HEK293 (cell line): Measurements from ENCODE around the gene XYLT2.

Experiments
- CTCF ChIA-PET: fragments of 350-600 bp; formaldehyde crosslinking; extraction: SDS; loops from one replicate; lab custom pipeline; 2021; ENCODE audit warnings: antibody characterized with exemption; lab: Yijun Ruan, JAX
- POLR2A ChIA-PET: fragments of 300-600 bp; formaldehyde crosslinking; extraction: SDS; loops from one replicate; lab custom pipeline; 2020; ENCODE audit warnings: antibody characterized with exemption, inconsistent platforms; lab: Yijun Ruan, JAX
- H3K27ac ChIP-seq: fragments of 200-500 bp; sonication (Bioruptor generic); 2 replicates; pipeline ENCODE4 v1.5.1; 2014; ENCODE audit warnings: low read depth, low read length, control low read depth, inconsistent platforms; ENCODE audit errors: extremely low read depth
- H3K36me3 ChIP-seq, 2 experiments: fragments of 200-500 bp in 1 of 2; sonication (Bioruptor generic) in 1 of 2; 1 replicate in 1 of 2; 2 replicates in 1 of 2; pipeline ENCODE4 v1.5.1; 2014 to 2017; ENCODE audit warnings: inconsistent platforms in 2 of 2, low read length in 2 of 2; ENCODE audit not compliant: control insufficient read depth in 2 of 2, insufficient read depth in 1 of 2
- H3K4me1 ChIP-seq: fragments of 200-500 bp; sonication (Bioruptor generic); 2 replicates; pipeline ENCODE4 v1.5.1; 2014; ENCODE audit warnings: mild to moderate bottlenecking, low read length, inconsistent platforms; ENCODE audit not compliant: control insufficient read depth, insufficient read depth
- H3K4me3 ChIP-seq: 2 replicates; pipeline ENCODE4 v1.5.1; 2011; ENCODE audit warnings: low read depth, mild to moderate bottlenecking, control low read depth, low read length, moderate library complexity
- H3K9me3 ChIP-seq: fragments of 200-500 bp; sonication (Bioruptor generic); 2 replicates; pipeline ENCODE4 v1.5.1; 2014; ENCODE audit warnings: low read depth, low read length, inconsistent platforms; ENCODE audit not compliant: control insufficient read depth, insufficient read depth
- EGR2 ChIP-seq: fragments of 450-650 bp; formaldehyde crosslinking; IDR thresholded peaks from 2 replicates; pipeline ENCODE4 v1.5.1; 2016; ENCODE audit warnings: low read depth, missing biosample characterization, missing genetic modification characterization
- HIC1 ChIP-seq: fragments of 450-650 bp; formaldehyde crosslinking; IDR thresholded peaks from 2 replicates; pipeline ENCODE4 v1.5.1; 2016; ENCODE audit warnings: missing biosample characterization, missing genetic modification characterization
- KLF17 ChIP-seq: fragments of 450-650 bp; formaldehyde crosslinking; IDR thresholded peaks from 2 replicates; pipeline ENCODE4 v1.5.1; 2016; ENCODE audit warnings: missing biosample characterization, missing genetic modification characterization
- KLF7 ChIP-seq: fragments of 450-650 bp; formaldehyde crosslinking; IDR thresholded peaks from 2 replicates; pipeline ENCODE4 v1.5.1; 2016; ENCODE audit warnings: missing biosample characterization, missing genetic modification characterization, borderline replicate concordance
- SETDB1 ChIP-seq: IDR thresholded peaks from one replicate; pipeline ENCODE4 v1.6.1; 2017; ENCODE audit warnings: mild to moderate bottlenecking, low read length, moderate library complexity, mixed read lengths; ENCODE audit not compliant: insufficient read length
- SP7 ChIP-seq: fragments of 450-650 bp; formaldehyde crosslinking; IDR thresholded peaks from 2 replicates; pipeline ENCODE4 v1.5.1; 2016; ENCODE audit warnings: missing biosample characterization, missing genetic modification characterization
- TCF7L2 ChIP-seq: IDR thresholded peaks from 2 replicates; pipeline ENCODE4 v1.6.1; 2011; ENCODE audit warnings: low read depth, mild to moderate bottlenecking, inconsistent platforms, low read length, moderate library complexity, borderline replicate concordance
- ZFHX2 ChIP-seq: fragments of 450-650 bp; formaldehyde crosslinking; conservative IDR thresholded peaks from 2 replicates; pipeline ENCODE4 v1.5.1; 2016; ENCODE audit warnings: missing biosample characterization, missing genetic modification characterization
- ZFP41 ChIP-seq: fragments of 450-650 bp; formaldehyde crosslinking; IDR thresholded peaks from 2 replicates; pipeline ENCODE4 v1.5.1; 2016; ENCODE audit warnings: missing biosample characterization, missing genetic modification characterization, borderline replicate concordance
- ZNF10 ChIP-seq: fragments of 450-650 bp; formaldehyde crosslinking; IDR thresholded peaks from 2 replicates; pipeline ENCODE4 v1.5.1; 2017; ENCODE audit warnings: missing biosample characterization, missing genetic modification characterization
- ZNF133 ChIP-seq: fragments of 450-650 bp; formaldehyde crosslinking; IDR thresholded peaks from 2 replicates; pipeline ENCODE4 v1.5.1; 2016; ENCODE audit warnings: missing biosample characterization, missing genetic modification characterization
- ZNF174 ChIP-seq: fragments of 450-650 bp; formaldehyde crosslinking; IDR thresholded peaks from 2 replicates; pipeline ENCODE4 v1.5.0; 2017; ENCODE audit warnings: missing biosample characterization, mild to moderate bottlenecking, missing genetic modification characterization
- ZNF2 ChIP-seq: fragments of 450-650 bp; formaldehyde crosslinking; IDR thresholded peaks from 2 replicates; pipeline ENCODE4 v1.5.1; 2016; ENCODE audit warnings: missing biosample characterization, missing genetic modification characterization
- ZNF211 ChIP-seq: fragments of 450-650 bp; formaldehyde crosslinking; IDR thresholded peaks from 2 replicates; pipeline ENCODE4 v1.5.1; 2016; ENCODE audit warnings: low read depth, missing biosample characterization, missing genetic modification characterization
- ZNF221 ChIP-seq: fragments of 450-650 bp; formaldehyde crosslinking; IDR thresholded peaks from 2 replicates; pipeline ENCODE4 v1.5.1; 2017; ENCODE audit warnings: missing biosample characterization, missing genetic modification characterization, borderline replicate concordance
- ZNF335 ChIP-seq: fragments of 450-650 bp; formaldehyde crosslinking; conservative IDR thresholded peaks from 2 replicates; pipeline ENCODE4 v1.5.1; 2016; ENCODE audit warnings: missing biosample characterization, missing genetic modification characterization
- ZNF37A ChIP-seq: fragments of 450-650 bp; IDR thresholded peaks from 2 replicates; pipeline ENCODE4 v1.5.1; 2018; ENCODE audit warnings: missing biosample characterization, missing genetic modification characterization
- ZNF433 ChIP-seq: fragments of 450-650 bp; formaldehyde crosslinking; IDR thresholded peaks from 2 replicates; pipeline ENCODE4 v1.5.1; 2016; ENCODE audit warnings: missing biosample characterization, missing genetic modification characterization, low read depth
- ZNF473 ChIP-seq: fragments of 450-650 bp; formaldehyde crosslinking; IDR thresholded peaks from 2 replicates; pipeline ENCODE4 v1.5.1; 2017; ENCODE audit warnings: missing biosample characterization, missing genetic modification characterization
- ZNF48 ChIP-seq: fragments of 450-650 bp; formaldehyde crosslinking; IDR thresholded peaks from 2 replicates; pipeline ENCODE4 v1.5.1; 2016; ENCODE audit warnings: missing biosample characterization, missing genetic modification characterization
- ZNF510 ChIP-seq: fragments of 450-650 bp; formaldehyde crosslinking; IDR thresholded peaks from 2 replicates; pipeline ENCODE4 v1.5.1; 2018; ENCODE audit warnings: mild to moderate bottlenecking, missing genetic modification characterization, missing biosample characterization; ENCODE audit not compliant: insufficient replicate concordance
- ZNF513 ChIP-seq: fragments of 450-650 bp; IDR thresholded peaks from 2 replicates; pipeline ENCODE4 v1.5.1; 2018; ENCODE audit warnings: missing biosample characterization, missing genetic modification characterization
- ZNF629 ChIP-seq: fragments of 450-650 bp; formaldehyde crosslinking; IDR thresholded peaks from 2 replicates; pipeline ENCODE4 v1.5.1; 2017; ENCODE audit warnings: missing biosample characterization, missing genetic modification characterization
- ZNF664 ChIP-seq: fragments of 450-650 bp; formaldehyde crosslinking; IDR thresholded peaks from 2 replicates; pipeline ENCODE4 v1.5.1; 2016; ENCODE audit warnings: missing biosample characterization, missing genetic modification characterization
- ZNF768 ChIP-seq: fragments of 450-650 bp; formaldehyde crosslinking; IDR thresholded peaks from 2 replicates; pipeline ENCODE4 v1.5.1; 2018; ENCODE audit warnings: missing biosample characterization, mild to moderate bottlenecking, missing genetic modification characterization
- ZNF776 ChIP-seq: fragments of 450-650 bp; formaldehyde crosslinking; IDR thresholded peaks from 2 replicates; pipeline ENCODE4 v1.5.0; 2017; ENCODE audit warnings: missing biosample characterization, missing genetic modification characterization, borderline replicate concordance
- TF ChIP-seq, protein P1 (sequence below): fragments of 450-650 bp; formaldehyde crosslinking; IDR thresholded peaks from 2 replicates; pipeline ENCODE4 v1.5.1; 2016; ENCODE audit warnings: missing biosample characterization, missing genetic modification characterization, borderline replicate concordance

Gene XYLT2

DNA sequence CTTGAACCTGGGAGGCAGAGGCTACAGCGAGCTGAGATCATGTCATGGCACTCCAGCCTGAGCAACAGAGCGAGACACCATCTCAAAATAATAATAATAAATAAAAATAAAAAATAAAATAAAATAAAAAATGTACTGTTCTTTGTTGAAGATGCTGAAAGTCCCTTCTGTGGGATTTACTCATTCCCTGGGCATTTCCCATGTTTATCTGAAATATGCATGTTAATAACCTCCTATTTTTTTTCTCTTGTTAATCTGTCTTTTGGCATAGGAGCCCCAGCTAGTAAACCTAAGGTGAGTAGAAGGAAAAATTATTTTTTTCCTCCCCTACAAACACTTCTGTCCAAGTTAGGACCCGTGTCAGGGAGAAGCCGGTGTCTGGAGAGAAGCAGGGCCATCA is 37.3 kb upstream of the XYLT2 start:
- Histone ChIP-seq H3K36me3 (no peaks in the 10 kb centered on the region), H3K9me3 (no peaks in the 10 kb centered on the region), H3K4me1 (no peaks in the 10 kb centered on the region), H3K27ac (no peak overlapping the region), H3K4me3 (no peak overlapping the region)
- ChIA-PET CTCF (interaction anchor here (0.9 to 2.0 kb wide), 3 partner anchors 11 to 139 kb away, joined by 3 to 8 read pairs (median 4); no protein-coding TSS in a partner anchor), POLR2A (interaction anchor here (1.0 kb wide), 1 partner anchor 38 kb away, joined by 5 read pairs; the partner anchor contains the start of gene XYLT2)
- TF ChIP-seq ZNF48 (no peak), KLF7 (tag by site-specific recombination) (no peak), ZNF433 (tag by site-specific recombination) (no peak), ZNF174 (tag by site-specific recombination) (no peak), ZNF211 (tag by site-specific recombination) (no peak), ZNF473 (tag by site-specific recombination) (no peak), ZNF664 (tag by site-specific recombination) (no peak), ZNF335 (tag by site-specific recombination) (no peak), ZNF2 (tag by site-specific recombination) (no peak), ZNF768 (no peak), EGR2 (tag by site-specific recombination) (no peak), SETDB1 (no peak)
- TF ChIP-seq, protein P1, sequence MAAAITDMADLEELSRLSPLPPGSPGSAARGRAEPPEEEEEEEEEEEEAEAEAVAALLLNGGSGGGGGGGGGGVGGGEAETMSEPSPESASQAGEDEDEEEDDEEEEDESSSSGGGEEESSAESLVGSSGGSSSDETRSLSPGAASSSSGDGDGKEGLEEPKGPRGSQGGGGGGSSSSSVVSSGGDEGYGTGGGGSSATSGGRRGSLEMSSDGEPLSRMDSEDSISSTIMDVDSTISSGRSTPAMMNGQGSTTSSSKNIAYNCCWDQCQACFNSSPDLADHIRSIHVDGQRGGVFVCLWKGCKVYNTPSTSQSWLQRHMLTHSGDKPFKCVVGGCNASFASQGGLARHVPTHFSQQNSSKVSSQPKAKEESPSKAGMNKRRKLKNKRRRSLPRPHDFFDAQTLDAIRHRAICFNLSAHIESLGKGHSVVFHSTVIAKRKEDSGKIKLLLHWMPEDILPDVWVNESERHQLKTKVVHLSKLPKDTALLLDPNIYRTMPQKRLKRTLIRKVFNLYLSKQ (tag by site-specific recombination): no peak

GRCh38 chr17:50310455-50311111 is 35.3 kb upstream of the XYLT2 start:
- ChIA-PET CTCF (interaction anchor here (0.6 to 1.0 kb wide), 4 partner anchors 14 to 110 kb away, joined by 3 to 5 read pairs (median 4); no protein-coding TSS in a partner anchor), POLR2A (interaction anchor here (0.6 to 0.7 kb wide), 2 partner anchors 37 to 645 kb away, joined by 3 to 4 read pairs; no protein-coding TSS in a partner anchor)
- H3K27ac ChIP-seq: no peak overlapping the region
- H3K36me3 ChIP-seq: no peaks in the 10 kb centered on the region
- H3K9me3 ChIP-seq: no peaks in the 10 kb centered on the region
- no peaks in the 10 kb centered on the region for H3K4me1 ChIP-seq
- H3K4me3 ChIP-seq: no peak overlapping the region
- no peak for TF ChIP-seq ZNF174 (tag by site-specific recombination)
- TF ChIP-seq, protein P1 (tag by site-specific recombination): no peak
- TF ChIP-seq ZNF10: no peak
- TF ChIP-seq HIC1 (tag by site-specific recombination): no peak
- no peak for TF ChIP-seq ZNF473 (tag by site-specific recombination)
- no peak for TF ChIP-seq TCF7L2
- no peak for TF ChIP-seq ZFHX2 (tag by site-specific recombination)
- TF ChIP-seq KLF17 (tag by site-specific recombination): no peak
- no peak for TF ChIP-seq ZNF513
- no peak for TF ChIP-seq ZNF37A (tag by site-specific recombination)
- no peak for TF ChIP-seq ZNF2 (tag by site-specific recombination)
- TF ChIP-seq ZNF776 (tag by site-specific recombination): no peak
- no peak for TF ChIP-seq ZNF510 (tag by site-specific recombination)
- TF ChIP-seq SP7 (tag by site-specific recombination): no peak
- no peak for TF ChIP-seq ZNF133 (tag by site-specific recombination)
- no peak for TF ChIP-seq ZNF221 (tag by site-specific recombination)
- TF ChIP-seq ZFP41 (tag by site-specific recombination): no peak
- TF ChIP-seq ZNF629 (tag by site-specific recombination): no peak
